ENCODE data around the gene KCTD11. TPM values are rescaled to one million over a fixed set of nuclear protein-coding genes. Genes with fewer than 3 reads are reported as not detected.

Gene KCTD11
- total RNA-seq, 1 donor from 2014 or later: 23.3 TPM

GRCh38 chr17:7317161-7317803 lies 34.7 kb upstream of the KCTD11 start:
- Mint-ChIP-seq H3K9me3 (ENCODE audit: low read depth) (no peaks in the 10 kb centered on the region), H3K27me3 (ENCODE audit: low read depth) (no peaks in the 10 kb centered on the region), H3K36me3 (ENCODE audit: low read depth) (peaks cover 32% of the 10 kb centered on the region), H3K4me1 (ENCODE audit: low read depth) (peaks cover 31% of the 10 kb centered on the region), H3K4me3 (ENCODE audit: unreplicated experiment) (no peak overlapping the region), H3K27ac (ENCODE audit: unreplicated experiment) (no peak overlapping the region)
- no peak for DNase-seq (ENCODE audit: low spot score)
- TF ChIP-seq, protein P1, sequence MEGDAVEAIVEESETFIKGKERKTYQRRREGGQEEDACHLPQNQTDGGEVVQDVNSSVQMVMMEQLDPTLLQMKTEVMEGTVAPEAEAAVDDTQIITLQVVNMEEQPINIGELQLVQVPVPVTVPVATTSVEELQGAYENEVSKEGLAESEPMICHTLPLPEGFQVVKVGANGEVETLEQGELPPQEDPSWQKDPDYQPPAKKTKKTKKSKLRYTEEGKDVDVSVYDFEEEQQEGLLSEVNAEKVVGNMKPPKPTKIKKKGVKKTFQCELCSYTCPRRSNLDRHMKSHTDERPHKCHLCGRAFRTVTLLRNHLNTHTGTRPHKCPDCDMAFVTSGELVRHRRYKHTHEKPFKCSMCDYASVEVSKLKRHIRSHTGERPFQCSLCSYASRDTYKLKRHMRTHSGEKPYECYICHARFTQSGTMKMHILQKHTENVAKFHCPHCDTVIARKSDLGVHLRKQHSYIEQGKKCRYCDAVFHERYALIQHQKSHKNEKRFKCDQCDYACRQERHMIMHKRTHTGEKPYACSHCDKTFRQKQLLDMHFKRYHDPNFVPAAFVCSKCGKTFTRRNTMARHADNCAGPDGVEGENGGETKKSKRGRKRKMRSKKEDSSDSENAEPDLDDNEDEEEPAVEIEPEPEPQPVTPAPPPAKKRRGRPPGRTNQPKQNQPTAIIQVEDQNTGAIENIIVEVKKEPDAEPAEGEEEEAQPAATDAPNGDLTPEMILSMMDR (IDR thresholded peaks at IDR 0.05): no peak

- Mint-ChIP-seq H3K36me3 (ENCODE audit: low read depth) (peaks cover 25% of the 10 kb centered on the region), H3K4me3 (ENCODE audit: unreplicated experiment) (no peak overlapping the region), H3K27me3 (ENCODE audit: low read depth) (no peaks in the 10 kb centered on the region), H3K27ac (ENCODE audit: unreplicated experiment) (no peak overlapping the region), H3K4me1 (ENCODE audit: low read depth) (peaks cover 21% of the 10 kb centered on the region), H3K9me3 (ENCODE audit: low read depth) (no peaks in the 10 kb centered on the region)
- DNase-seq (ENCODE audit: low spot score): no peak
- TF ChIP-seq, protein P1 (IDR thresholded peaks at IDR 0.05): no peak
Measured at GRCh38 chr17:7318121-7318860, 33.7 kb upstream of the KCTD11 start.

GRCh38 chr17:7321466-7321865 lies 30.5 kb upstream of the KCTD11 start:
- Mint-ChIP-seq H3K4me1 (ENCODE audit: low read depth) (peaks cover under 1% of the 10 kb centered on the region), H3K36me3 (ENCODE audit: low read depth) (peaks cover 26% of the 10 kb centered on the region), H3K9me3 (ENCODE audit: low read depth) (no peaks in the 10 kb centered on the region), H3K27ac (ENCODE audit: unreplicated experiment) (no peak overlapping the region), H3K27me3 (ENCODE audit: low read depth) (no peaks in the 10 kb centered on the region), H3K4me3 (ENCODE audit: unreplicated experiment) (no peak overlapping the region)
- TF ChIP-seq, protein P1 (IDR thresholded peaks at IDR 0.05): no peak
- DNase-seq (ENCODE audit: low spot score): no peak

DNA sequence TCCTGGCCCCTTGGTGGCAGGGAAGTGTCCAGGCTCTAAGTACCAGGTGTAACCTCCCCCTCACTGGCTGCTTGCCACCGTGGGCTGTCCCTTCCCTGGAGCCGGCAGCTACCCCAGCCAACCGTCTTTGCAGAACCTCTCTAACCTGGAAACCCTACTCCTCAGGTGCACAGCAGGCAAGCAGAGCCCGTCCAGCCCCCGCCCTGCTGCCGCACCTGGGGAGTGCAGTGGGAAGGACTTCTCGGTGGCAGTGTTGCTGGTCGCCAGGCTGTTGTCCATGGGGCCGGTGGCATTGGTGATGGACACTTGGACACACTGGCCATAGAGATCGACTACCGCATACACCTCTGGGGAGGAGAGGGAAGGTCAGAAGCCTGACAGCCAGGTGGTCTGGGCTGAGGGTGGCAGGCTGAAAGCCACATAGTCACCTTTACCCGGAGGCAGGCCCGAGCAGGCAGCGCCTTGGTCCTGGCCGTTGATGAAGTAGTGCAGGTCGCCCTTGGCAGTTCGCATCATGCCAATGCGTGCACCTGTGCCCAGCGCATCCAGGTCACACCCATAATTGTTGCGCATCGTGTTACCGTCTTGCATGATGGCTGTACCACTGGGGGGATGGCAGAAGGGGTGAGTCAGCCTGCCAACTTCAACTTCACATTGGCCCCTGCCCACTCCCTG lies 29.3 kb upstream of the KCTD11 start:
- Mint-ChIP-seq H3K4me3 (ENCODE audit: unreplicated experiment) (no peak overlapping the region), H3K27me3 (ENCODE audit: low read depth) (no peaks in the 10 kb centered on the region), H3K27ac (ENCODE audit: unreplicated experiment) (no peak overlapping the region), H3K4me1 (ENCODE audit: low read depth) (peaks cover 3% of the 10 kb centered on the region), H3K9me3 (ENCODE audit: low read depth) (no peaks in the 10 kb centered on the region), H3K36me3 (ENCODE audit: low read depth) (peaks cover 25% of the 10 kb centered on the region)
- TF ChIP-seq, protein P1 (IDR thresholded peaks at IDR 0.05): no peak
- no peak for DNase-seq (ENCODE audit: low spot score)

DNA sequence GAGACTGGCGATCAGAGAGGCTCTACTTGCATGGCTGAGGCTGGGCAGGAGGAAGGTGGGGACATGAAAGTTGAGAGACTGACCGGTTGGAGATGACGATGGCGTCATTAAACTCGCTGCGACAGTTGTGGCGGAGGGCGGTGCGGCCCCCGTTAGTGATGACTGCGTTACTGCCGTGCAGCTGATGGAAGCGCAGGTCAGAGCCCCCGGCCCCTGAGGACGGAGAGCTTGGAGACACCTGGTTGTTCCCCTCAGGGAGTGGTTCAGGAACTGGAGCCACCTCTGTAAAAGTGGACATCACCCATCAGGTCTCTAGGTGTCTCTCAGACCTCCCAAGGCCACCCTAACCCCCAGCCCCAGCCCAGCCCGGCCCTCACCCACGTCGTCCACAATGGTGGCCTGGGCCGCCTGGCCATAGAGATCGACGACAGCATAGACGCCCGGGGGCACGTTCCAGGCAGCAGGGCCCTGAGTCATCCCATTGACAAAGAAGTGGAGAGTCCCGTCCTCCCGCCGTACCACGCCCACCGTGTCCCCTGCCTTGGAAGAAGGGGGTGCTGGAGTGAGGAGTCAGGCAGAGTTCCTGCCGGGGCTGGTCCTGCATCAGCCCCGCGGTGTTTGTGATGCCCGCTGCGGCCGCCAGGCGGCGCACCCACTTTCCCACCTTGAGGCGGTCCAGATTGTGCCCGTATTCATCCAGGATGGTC lies 28.1 kb upstream of the KCTD11 start:
- TF ChIP-seq, protein P1 (IDR thresholded peaks at IDR 0.05): peak; percentile 84
- H3K27ac Mint-ChIP-seq (ENCODE audit: unreplicated experiment): no peak overlapping the region
- peaks cover 15% of the 10 kb centered on the region for H3K4me1 Mint-ChIP-seq (ENCODE audit: low read depth)
- H3K9me3 Mint-ChIP-seq (ENCODE audit: low read depth): no peaks in the 10 kb centered on the region
- no peaks in the 10 kb centered on the region for H3K27me3 Mint-ChIP-seq (ENCODE audit: low read depth)
- DNase-seq (ENCODE audit: low spot score): no peak
- no peak overlapping the region for H3K4me3 Mint-ChIP-seq (ENCODE audit: unreplicated experiment)
- peaks cover 20% of the 10 kb centered on the region for H3K36me3 Mint-ChIP-seq (ENCODE audit: low read depth)

All from chondrocyte (in vitro differentiated cells).